Activated effector memory CD4-positive, alpha-beta T cell treated with Interleukin-2 at 50 U/mL for 16 hours (primary cell): ENCODE results near the gene ADAMTS9.

ENCODE experiments used
- DNase-seq: peaks from one replicate; pipeline ENCODE4 v3.0.0-alpha.2; 2020

ADAMTS9 gene

DNA sequence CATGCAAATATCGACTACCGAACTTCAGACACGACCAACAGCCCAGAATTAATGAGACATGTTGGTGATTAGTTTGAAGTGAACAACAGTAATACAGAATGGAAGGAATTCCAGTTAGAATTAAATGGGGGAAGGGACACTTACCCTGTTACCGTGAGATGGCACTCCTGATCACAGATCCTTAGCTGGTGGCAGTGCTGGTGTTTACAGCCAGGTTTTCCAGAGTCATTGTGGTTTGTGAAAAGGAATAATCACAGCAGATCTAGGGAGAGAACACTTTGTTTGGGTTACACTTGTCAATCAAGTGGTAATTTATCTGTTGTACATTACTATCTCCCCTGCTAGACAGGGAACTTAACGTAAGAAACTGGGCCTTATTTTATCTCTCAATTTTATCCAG, 217.4 kb downstream of the ADAMTS9 start:
- DNase-seq: no peak

- no peak for DNase-seq
Observed at GRCh38 chr3:64467255-64467944, 220.4 kb downstream of the ADAMTS9 start.
